Activated gamma-delta T cell (primary cell): Measurements from ENCODE around the gene ACBD7.

Experiments
- DNase-seq: peaks from one replicate; lab custom pipeline; 2025; lab: John Stamatoyannopoulos, UW
- total RNA-seq, 2 donors: gene quantifications; one replicate each; lab custom pipeline; 2026; lab: John Stamatoyannopoulos, UW

The ACBD7 gene
- total RNA-seq, result 0.65 to 6.6 reads per million in 2 donors

DNA sequence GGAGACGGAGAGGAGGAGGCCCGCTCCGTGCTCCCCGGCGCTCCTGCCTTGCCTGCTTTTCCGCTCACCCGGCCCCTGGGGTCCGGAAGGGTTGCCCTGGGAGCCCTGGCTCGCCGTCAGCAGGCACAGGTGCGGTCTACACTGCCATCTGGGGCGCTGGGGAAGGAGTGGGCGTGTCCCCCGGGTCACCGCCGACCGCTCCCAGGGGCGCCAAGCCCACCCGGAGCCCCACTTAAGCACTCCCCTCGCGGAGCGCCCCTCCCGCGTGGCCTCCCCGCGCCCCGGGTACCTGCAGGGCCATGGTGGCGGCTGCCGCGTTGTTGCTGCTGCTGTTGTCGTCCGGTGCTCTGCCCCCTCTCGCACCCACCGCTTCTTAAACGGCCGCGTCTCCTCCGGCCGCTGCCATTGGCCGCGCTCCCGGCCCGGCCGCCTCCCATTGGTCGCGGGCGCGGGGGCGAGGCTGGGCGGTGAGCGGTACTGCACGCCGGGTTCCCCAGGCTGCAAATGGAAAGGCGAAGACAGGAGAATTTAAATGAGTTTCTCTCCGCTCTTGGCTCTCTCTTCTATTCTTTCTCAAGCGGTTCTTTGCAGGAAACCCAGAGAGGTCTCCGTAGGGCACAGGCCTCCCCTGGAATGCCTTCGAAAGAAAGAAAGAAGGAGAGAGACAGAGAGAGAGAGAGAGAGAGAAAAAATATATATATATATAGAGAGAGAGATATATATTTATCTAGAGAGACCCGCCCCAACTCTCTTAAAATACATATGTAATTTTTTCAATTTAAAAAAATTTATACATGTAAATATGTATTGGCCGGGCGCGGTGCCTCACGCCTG, at the start of gene ACBD7:
Gene ACBD7 (minus strand): TSS at position 349 of the 834 bp plus-strand sequence. CDS start 48 bp downstream, at position 301.
- DNase-seq, result peak; percentile 74

DNA sequence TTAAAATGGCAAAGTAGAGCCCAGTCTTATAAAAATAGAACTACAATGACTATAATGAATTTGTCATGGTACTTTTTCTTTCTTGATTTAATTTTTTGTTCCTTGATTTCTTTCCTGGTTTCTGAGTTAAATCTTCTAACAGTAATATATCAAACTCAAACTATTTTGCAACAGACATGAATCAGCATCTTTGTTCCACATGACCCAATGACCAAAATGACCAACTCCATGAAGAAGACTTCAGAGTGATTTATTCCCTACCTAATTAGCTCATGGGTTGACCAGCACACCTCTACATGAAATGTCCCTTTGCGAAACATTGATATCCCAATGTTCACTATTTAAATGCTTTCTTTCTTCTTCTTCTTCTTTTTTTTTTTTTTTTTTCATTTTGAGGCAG, 49.1 kb upstream of the ACBD7 start:
- DNase-seq, result no peak

DNA sequence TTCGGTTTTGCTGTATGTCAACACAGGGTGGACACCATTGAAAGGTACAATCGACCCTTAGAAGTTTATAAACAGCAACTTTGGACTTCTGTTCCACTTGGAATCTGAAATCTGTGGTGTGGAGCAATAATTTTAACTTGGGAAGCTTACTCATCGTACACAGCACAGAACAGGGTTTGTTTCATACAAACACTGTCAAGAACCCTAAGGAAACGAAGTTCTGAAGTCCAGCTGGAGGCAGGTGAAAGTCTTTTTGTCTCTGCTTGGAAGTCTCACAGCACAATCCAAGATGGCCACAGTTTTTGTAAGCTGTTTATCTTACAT, 48.4 kb upstream of the ACBD7 start:
- DNase-seq, result no peak

DNA sequence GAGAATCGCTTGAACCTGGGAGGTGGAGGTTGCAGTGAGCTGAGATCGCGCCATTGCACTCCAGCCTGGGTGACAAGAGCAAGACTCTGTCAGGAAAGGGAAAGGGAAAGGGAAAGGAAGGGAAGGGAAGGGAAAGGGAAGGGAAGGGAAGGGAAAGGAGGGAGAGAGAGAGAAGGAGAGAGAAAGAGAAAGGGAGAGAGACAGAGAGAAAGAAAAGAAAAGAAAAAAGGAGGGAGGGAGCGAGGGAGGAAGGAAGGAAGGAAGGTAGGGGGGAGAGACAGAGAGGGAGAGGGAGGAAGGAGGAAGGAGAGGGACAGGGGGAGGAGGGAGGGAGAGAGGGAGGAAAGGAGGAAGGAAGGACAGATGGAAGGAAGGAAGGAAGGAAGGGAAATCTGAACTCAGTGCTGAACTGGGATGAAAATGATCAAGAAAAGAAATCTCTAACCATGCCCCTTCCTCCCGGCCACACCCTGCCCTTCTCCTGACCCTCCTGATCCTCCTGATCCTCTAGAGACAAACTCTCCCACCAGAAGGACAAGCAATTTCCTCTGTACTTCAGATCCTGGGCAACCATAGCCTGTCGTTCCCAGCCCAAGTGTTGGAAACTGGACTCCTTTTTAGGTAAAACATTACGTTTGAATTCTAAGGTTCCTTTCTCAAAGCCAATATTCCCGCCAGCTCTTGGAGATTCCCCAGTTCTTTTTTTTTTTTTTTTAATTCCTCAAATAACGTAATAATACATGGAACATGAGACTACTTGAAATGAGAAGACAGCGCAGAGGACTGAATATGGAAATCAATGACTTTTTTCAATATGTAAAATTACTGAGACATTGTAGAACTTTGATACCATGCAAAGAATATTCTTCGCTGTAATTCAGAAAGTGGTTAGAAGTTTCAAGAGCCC, 47.8 kb upstream of the ACBD7 start:
- no peak for DNase-seq

DNA sequence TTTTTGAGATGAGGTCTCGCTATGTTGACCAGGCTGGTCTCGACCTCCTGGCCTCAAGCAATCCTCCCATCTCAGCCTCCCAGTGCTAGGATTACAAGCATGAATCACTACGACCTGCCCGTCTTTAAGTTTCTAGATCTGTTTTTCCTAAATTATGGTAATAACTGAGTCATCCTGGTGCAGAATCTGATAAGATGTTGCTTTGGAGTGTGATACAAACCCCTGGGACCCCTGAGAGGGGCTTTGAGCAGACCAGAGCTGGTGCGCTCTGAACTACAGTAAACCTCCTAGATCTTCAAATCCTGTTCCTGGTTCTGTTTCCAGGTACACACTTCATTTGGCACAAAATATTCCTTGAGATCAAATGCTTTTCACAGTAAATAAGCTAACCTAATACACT, 42.8 kb upstream of the ACBD7 start:
- DNase-seq, result no peak

DNA sequence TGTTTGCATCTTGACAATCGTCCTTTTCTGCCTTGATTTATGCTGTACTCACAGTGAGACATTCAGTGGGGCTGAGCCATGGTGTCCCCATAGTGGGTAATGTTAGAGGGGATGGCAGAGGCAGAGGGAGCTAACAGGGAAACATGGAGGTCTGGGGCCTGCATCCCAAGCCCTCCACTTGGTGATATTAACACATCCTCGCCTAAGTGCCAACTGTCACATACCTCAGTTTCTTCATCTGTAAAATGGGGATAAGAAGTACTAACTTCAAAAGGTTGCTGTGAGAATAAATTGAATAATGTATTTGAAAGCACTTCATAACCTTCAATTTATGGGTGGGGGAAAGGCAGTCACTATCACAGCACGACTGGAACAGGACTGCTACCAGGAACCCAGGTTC, 36.3 kb upstream of the ACBD7 start:
- no peak for DNase-seq

DNA sequence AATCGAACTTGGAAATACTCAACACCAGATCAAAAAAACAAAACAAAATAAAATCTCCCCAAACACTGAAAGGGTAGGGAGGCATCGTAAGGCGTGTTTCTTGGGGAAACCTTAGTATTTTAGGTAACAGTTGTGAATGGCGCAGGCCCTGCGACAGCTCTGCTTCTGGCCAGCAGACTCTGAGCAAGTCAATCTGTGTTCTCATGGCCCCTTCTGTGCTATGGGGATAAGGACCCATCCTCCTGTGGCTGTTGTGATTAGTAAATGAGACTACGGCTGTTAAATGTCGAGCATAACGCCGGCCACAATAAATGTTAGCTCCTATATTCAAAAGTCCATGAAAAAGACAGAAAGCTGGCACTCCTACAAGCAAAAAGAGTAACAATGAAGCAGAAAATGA, 35.6 kb upstream of the ACBD7 start:
- DNase-seq, result no peak

DNA sequence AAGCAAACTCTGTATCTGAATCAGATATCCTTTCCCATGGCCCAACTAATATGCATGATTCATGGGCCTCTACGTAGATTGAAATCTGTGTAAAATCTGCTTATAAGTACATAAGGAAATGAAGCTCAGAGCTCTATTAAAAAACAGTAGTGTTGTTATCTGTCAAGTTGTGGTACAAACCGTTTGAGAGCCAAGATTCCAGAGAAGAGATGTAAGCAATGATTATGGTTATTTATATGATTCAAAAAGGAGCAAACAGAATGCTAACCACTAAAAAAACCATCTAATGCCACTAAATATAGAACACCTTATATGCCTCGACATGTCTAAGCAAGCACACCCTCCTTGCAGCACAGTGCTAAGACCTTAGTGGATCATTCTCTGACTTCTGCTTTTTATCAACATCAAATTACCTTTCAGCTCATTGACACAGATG, 35.2 kb upstream of the ACBD7 start:
- DNase-seq, result no peak

DNA sequence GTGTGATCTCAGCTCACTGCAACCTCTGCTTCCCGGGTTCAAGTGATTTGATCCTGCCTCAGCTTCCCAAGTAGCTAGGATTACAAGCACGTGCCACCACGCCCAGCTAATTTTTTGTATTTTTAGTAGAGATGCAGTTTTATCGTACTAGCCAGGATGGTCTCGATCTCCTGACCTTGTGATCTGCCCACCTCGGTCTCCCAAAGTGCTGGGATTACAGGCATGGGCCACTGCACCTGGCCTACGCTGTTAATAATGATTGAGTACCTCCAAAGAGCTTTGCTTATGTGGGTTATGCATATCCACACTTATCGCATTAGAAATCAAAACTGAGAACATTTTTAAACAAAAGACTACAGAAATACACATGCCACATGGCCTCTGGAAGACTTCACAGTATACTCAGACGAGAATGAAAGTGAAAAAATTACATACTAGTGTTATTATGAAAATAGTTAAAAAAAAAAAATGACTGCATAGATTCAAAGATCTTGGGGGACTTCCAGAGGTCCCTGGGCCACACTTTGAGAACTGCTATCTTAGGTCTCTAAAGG, 34.0 kb upstream of the ACBD7 start:
- DNase-seq, result no peak

DNA sequence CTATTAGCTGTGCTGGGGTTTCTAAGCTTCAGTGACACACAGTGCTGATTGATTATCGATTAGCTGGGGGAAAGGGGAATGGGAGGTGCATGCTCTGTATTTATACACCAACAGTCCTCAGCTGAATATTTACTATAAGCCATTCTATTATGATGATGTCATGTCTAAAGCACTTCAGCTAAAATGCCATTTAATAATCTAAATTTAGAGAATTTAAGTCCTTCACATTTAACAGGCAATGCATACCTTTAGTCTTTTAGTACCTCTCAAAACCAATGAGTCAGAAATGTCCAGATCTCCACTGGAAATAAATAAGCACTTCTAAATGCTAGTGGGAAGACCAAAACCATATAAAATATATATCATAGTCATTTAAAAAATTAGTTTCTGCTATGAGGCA, 33.1 kb upstream of the ACBD7 start:
- no peak for DNase-seq

DNA sequence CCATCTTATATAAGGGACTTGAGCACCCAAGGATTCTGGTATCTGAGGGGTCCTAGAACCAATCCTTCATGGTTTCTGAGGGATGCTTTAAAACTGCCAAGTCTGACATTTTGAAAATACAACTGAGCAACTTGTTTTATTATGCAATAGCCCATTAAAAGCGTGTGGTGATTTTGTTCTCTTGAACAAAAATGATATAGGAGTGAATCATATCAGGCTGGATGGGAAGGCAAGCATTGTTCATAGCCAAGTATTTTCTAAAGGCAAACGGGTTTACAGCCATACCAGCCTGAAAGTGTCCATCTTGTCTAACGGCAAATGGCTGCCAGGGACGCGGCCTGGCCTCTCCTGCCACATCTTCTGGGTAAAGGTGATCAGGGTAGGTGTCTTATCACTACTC, 31.9 kb upstream of the ACBD7 start:
- DNase-seq, result no peak

DNA sequence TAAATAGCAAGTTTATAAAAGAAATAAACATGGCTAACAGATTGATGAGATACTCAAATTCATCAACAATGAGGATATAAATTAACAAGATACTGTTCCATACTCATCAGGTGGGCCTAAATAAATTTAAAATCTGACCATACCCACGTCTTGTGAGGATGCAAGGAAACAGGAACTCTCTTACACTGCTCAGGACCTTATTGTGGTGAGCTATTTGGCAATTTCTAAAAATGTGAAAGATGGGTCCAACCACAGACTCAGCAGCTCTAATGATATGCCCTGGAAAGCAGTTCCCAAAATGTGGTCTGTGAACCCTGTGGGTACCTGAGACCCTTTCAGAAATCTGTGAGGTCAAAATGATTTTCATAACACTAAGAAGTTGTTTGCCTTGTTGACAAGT, 30.0 kb upstream of the ACBD7 start:
- DNase-seq, result no peak

DNA sequence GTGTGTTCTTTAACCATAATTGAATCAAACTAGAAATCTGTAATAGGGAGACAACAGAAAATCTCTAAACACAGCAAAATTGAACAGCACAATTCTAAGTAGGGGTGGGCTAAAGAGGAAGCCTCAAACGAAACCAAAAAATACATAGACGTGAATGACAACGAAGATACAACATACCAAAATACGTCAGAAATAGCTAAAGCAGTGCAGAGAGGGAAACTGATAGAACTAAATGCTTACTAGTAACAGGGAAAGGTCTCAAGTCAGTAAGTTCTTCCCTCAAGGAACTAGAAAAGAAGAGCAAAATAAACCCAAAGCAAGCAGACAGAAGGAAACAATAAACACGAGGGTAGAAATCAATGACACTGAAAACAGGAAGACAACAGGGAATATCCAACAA, 27.6 kb upstream of the ACBD7 start:
- no peak for DNase-seq

DNA sequence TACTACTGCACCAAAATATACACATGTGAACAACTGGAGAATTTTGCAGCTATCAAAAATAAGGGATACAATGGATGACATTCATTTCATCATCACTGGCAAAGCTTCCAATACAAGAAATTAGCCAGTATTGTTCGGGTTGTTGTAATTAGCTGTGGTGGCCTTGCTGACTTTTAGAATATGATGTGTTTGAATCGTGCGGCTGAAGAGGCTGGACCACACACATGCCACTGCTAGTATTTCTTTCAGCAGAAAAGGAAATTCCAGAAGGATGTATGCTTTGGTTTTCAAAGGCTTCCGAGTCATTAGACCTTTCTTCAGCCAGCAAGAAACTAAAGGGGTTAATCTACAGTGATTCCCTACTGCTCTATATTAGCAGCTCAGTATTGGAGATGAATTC, 25.2 kb upstream of the ACBD7 start:
- no peak for DNase-seq

DNA sequence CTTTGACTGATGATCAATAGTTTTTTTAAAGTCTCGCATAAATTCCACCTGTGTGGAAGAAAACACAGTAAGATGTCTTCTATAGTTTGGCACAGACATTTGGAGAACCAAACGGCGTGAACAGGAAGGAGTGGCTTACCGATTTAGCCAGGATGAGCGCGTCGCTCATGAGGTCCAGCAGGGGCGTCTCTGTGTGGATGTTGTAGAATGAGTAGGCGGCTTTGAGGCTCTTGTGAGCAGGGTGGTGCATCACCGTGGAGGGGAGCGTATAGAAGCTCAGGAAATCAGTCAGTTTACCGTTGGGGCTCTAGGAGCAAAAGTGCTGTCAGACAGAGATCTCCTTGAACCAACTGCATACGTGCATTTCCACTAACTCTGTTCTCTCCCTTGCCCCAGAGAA, 24.1 kb upstream of the ACBD7 start:
- no peak for DNase-seq

DNA sequence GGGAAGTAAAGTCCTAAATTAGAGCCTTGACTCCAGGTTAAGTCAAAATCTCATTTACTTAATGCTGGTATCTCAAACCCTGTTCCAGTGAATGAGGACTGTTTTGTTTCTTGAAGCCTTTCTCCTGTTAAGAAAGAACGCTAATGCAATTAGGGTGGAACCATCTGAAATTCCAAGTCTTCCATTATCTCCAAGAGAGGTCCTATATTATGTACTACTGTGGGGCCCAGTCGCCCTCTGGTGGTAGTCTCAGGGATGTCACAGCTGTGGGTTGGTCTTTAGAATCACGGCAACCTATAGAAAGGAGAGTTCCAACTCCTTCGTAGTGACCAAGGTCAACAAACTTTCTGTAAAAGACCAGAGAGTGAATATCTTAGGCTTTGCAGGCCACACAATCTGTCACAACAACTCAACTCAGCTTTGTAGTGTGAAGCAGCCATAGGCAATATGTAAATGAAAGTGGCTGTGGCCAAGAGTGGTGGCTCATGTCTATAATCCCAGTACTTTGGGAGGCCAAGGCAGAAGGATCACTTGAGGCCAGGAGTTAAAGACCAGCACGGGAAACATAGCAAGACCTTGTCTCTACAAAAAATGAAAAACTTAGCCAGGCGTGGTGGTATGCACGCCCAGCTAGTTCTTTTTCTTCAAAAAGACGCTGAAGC, 17.9 kb upstream of the ACBD7 start:
- DNase-seq, result no peak

DNA sequence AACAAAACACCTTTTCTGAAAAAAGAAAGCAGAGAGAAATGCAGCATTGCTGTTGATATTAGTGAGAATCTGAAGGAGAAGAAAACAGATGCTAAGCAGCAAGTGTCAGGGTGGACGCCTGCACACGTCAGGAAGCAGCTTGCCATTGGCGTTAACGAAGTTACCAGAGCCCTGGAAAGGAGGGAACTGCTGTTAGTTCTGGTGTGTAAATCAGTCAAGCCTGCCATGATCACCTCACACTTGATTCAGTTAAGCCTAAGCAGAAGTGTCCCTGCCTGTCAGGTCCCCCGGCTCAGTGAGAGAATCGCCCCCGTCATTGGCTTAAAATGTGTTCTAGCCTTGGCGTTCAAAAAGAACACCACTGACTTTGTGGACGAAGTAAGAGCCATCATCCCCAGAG, 14.9 kb upstream of the ACBD7 start:
- DNase-seq, result no peak

DNA sequence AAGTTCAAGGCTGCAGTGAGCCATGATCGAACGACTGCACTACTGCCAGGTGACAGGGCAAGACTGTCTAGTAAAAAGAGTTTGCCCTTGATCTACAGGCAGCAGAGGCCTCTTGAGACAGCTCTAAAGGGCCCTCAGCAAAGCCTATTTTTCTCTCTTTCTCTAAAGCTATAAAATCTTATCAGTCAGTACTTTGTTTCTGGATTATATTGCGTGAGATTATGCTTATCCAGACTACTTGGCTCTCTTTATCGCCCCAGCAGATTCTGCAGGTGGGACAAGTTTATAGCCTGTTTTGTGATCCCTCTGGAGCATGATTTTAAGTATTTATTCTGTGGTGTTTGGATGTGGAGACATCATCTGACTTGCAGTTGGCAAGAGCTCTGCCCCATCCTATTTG, 11.3 kb upstream of the ACBD7 start:
- DNase-seq, result no peak

DNA sequence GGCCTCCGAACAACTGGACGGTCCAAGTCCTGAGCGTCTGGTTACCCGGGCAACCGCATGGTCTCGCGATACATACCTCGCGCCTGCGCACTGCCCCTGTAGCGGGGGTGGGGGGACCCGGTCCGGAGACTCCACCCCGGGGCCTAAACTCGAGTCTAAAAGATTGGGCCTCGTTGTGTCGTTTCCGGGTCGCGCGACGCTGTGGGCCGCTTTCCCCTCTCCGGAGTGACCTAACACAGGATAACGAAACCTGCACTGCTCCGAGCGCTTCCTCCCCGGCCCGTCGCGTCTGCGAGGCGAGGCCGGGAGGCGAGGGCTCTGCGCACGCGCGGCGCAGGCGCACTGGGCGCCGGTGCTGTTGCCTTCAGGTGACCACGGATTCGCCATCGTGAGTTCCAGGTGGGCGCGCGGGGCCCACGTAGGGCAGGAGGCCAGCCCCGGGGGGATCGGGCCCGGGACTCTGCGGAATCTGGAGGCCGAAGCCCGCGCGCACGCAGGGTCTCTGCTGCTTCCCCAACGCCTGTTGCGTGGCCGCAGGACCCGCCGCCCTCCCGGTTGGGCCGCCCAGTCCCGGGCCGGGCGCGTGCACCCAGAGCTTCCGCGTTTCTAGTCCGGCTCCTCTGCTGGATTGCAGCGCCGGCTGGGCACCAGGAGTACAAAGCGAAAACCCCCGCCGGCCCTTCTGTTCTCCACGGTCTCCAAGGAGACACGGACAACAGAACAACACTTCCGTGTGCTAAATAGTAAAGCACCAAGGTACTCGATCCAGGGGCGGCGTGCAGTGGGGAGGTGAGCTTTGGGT, 8.6 kb upstream of the ACBD7 start, which contains the start of gene RPP38:
Gene RPP38 (plus strand): TSS at position 345 of the 802 bp plus-strand sequence. CDS start 5,960 bp downstream, outside the sequence.
- DNase-seq, result peak; percentile 98

DNA sequence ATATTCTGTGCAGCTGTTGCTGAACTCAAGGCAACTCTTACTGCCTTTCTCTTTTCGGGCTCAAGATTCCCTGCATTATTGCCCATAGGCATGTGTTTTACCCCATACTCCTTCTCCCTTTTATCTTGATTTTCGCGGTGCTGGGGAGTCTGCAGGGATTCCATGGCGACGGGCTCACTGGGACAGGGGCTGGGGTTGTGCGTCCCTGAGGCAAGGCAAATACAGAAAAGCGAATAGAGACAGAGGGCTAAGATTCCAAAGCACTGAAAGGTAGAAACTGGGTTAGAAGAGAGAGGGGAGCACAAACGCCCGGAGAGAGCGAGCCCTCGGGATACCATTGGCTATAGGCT, 8.1 kb upstream of the ACBD7 start:
- DNase-seq, result no peak

DNA sequence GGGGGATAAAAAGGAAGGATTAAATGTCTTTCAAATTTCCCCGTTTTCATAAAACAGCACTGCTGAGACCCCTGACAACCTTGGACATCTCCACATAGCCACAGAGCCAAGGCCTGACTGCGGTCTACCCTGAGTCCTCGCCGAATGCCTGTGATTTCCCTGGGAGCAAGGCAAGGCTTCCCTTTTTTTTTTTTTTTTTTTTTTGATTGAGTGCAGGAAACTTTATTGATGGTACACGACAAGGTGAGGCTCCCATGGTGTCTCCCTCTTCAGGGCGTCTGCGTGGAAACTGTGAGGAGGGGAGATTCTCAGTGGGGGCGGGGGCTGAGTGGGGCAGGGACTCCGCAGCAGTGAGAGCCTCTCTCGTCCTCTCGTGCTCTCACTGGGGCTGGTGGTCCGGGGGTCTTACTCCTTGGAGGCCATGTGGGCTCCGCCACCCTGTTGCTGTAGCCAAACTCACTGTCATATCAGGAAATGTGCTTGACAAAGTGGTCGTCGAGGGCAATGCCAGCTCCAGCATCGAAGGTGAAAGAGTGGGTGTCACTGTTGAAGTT, 4.4 kb upstream of the ACBD7 start:
- DNase-seq, result no peak
